Esophagus muscularis mucosa (tissue), 3 donors: ENCODE data around the gene STYXL1.

ENCODE experiments used
- CTCF ChIP-seq, 3 experiments: fragments of 200-600 bp in 2 of 3; fragments of 450-650 bp in 1 of 3; sonication (generic) in 2 of 3; IDR thresholded peaks; one replicate each; pipeline ENCODE4 v1.5.1; 2017 to 2019; ENCODE audit warnings: antibody characterized with exemption in 3 of 3, mild to moderate bottlenecking in 2 of 3, moderate library complexity in 1 of 3
- EP300 ChIP-seq: sonication (generic); formaldehyde crosslinking; IDR thresholded peaks from one replicate; pipeline ENCODE4 v1.6.1; 2017; ENCODE audit warnings: antibody characterized with exemption

GRCh38 chr7:75948179-75948578 is 99.6 kb downstream of the STYXL1 start:
- no peak for TF ChIP-seq EP300
- TF ChIP-seq CTCF (IDR thresholded peaks at IDR 0.05): no peak
